ENCODE measurements around the gene EPB41L2. TPM values are rescaled to one million over a fixed set of nuclear protein-coding genes. Genes with fewer than 3 reads are reported as not detected.

Gene EPB41L2
- total and polyA plus RNA-seq, 2 experiments from 2014 or later = 76.2 to 91.7 TPM

DNA sequence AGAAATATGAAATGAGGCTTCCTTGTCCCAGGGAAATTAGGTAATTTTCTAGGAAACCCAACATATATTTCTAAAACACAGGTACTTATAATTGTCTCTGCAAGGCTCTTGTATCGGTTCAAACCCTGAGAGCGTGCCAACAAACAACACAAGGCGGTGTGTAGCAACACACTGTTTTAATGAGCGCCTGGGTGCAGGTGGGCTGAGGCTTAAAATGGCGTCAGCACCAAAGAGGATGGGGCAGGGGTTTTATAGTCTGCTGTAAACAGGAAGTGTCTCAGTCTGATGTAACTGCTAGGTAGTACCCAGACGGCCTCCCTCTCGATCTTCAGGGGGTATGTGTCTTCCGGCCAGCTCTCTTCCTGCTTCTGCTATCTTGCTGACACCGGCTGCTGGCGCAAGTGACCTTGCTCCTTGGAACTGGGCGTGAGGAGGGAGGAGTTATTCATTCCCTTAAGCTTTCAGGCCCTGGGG lies 69.7 kb downstream of the EPB41L2 start:
- H3K4me3 ChIP-seq = no peak overlapping the region

More for the DNA sequence above, 69.7 kb downstream of the EPB41L2 start:
- H3K79me2 ChIP-seq (replicated peaks; ENCODE audit: insufficient read depth) = peaks cover 27% of the 10 kb centered on the region
- Mint-ChIP-seq H3K4me1 (peaks cover 34% of the 10 kb centered on the region), H3K4me3 (no peak overlapping the region), H3K27ac (no peak overlapping the region), H3K27me3 (ENCODE audit: insufficient read depth, low read depth, poor library complexity) (peaks cover 4% of the 10 kb centered on the region), H3K9me3 (no peaks in the 10 kb centered on the region; the same call in 2 of the 3 replicates), H3K36me3 (ENCODE audit: low read depth) (peaks cover 4% of the 10 kb centered on the region; the same call in 2 of the 3 replicates)
- H3F3A ChIP-seq (replicated peaks; ENCODE audit: low read depth) = no peaks in the 10 kb centered on the region
- H3K27ac ChIP-seq (ENCODE audit: low read depth) = peak overlapping the region; percentile 72
- no peak for ATAC-seq
- H3K27me3 ChIP-seq (ENCODE audit: insufficient read depth) = no peaks in the 10 kb centered on the region
- peak; percentile 52 for DNase-seq (ENCODE audit: low spot score)
- H3K36me3 ChIP-seq (ENCODE audit: insufficient read depth) = no peaks in the 10 kb centered on the region
- peak overlapping the region; percentile 29; the same call in 1 of the 2 replicates for H3K4me2 ChIP-seq
- H3K4me1 ChIP-seq (ENCODE audit: insufficient read depth) = peaks cover 43% of the 10 kb centered on the region
- TF ChIP-seq, protein P1, sequence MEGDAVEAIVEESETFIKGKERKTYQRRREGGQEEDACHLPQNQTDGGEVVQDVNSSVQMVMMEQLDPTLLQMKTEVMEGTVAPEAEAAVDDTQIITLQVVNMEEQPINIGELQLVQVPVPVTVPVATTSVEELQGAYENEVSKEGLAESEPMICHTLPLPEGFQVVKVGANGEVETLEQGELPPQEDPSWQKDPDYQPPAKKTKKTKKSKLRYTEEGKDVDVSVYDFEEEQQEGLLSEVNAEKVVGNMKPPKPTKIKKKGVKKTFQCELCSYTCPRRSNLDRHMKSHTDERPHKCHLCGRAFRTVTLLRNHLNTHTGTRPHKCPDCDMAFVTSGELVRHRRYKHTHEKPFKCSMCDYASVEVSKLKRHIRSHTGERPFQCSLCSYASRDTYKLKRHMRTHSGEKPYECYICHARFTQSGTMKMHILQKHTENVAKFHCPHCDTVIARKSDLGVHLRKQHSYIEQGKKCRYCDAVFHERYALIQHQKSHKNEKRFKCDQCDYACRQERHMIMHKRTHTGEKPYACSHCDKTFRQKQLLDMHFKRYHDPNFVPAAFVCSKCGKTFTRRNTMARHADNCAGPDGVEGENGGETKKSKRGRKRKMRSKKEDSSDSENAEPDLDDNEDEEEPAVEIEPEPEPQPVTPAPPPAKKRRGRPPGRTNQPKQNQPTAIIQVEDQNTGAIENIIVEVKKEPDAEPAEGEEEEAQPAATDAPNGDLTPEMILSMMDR (conservative IDR thresholded peaks at IDR 0.05; ENCODE audit: low read depth in 2 of 2) = no peak
- TF ChIP-seq NANOG (IDR thresholded peaks at IDR 0.05; ENCODE audit: borderline replicate concordance) = 0 out of 2 replicates have a peak, but pooled peaks have one; percentile 7
- no peak for TF ChIP-seq ZNF462 (CRISPR knock-in tag; IDR thresholded peaks at IDR 0.05)
- 0 out of 2 replicates have a peak, but pooled peaks have one; percentile 37 for TF ChIP-seq ETS1 (IDR thresholded peaks at IDR 0.05)
- H2AFZ ChIP-seq = no peak overlapping the region
- H3K9me2 ChIP-seq (ENCODE audit: insufficient read depth) = no peaks in the 10 kb centered on the region
- H4K20me1 ChIP-seq (replicated peaks; ENCODE audit: insufficient read depth) = no peaks in the 10 kb centered on the region

Data from GM23338 (cell line).